HL-60/S4 treated with phorbol 12-myristate 13-acetate at 8.2 ng/mL for 4 days and 3 days (cell line): ENCODE results near the gene DTX1.
"Not testable (repeated sequence)": the region's sequence is repeated elsewhere in the genome, so short reads cannot be mapped to it uniquely, and the experiment has no call there.

Experiments
- in situ Hi-C: fragments of 300-500 bp; cut with MboI; formaldehyde crosslinking; loops from 2 replicates; pipeline ENCODE4 v1.15.0; 2022; ENCODE audit warnings: low sequenced_read_pairs

DTX1 gene

DNA sequence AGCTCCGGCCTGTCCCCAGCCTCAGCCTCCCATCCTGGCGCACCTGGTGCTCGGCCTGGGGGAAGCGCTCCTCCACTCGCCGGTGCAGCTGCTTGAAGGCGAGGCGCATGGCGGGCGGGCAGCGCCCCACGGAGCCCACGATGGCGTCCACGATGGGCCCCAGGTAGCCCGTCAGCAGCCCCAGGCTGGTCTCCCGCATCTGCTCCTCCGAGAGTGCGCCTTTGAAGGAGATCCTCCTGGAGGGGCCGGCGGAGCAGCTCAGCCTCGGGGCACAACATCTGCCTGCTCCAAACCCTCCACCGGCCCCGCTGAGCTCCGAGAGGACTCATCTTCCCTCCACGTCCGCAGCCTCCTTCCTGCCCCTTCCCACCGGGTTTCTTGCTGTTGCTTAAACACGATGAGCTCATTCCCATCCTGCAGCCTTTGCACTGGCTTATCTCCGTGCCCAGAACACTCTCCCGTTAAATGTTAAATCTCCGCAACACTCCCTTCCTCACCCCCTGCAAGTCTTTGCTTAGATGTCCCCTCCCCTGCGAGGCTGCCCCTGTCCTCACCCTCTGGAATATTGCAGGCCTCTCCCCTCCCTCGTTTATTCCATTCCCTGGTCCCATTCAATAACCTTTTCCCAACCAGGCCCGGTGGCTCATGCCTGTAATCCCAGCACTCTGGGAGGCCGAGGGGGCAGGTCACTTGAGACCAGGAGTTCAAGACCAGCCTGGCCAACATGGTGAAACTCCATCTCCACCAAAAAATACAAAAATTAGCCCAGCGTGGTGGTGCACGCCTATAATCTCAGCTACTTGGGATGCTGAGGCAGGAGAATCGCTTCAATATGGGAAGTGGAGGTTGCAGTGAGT, 55.7 kb downstream of the DTX1 start:
- in situ Hi-C loops, result no loop called here

DNA sequence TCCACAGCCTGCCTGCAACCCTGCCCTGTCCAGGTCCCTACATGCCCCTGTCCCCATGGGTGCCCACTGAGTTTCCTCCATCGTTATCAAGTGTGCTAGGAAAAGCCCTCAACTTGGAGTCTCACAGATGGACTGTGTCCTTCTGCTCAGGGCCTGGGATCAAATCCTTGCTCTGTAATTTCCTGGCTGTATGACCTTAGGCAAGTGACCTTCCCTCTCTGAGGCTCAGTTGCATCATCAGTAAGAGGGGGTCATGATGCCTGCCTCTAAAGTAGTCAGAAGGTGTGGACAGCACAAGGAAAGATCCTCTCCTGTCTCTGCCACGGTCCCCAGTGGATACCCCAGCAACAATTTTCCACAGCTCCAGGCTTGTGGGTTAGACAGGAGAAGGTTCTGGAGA, 56.9 kb downstream of the DTX1 start:
- in situ Hi-C loops, result no loop called here

DNA sequence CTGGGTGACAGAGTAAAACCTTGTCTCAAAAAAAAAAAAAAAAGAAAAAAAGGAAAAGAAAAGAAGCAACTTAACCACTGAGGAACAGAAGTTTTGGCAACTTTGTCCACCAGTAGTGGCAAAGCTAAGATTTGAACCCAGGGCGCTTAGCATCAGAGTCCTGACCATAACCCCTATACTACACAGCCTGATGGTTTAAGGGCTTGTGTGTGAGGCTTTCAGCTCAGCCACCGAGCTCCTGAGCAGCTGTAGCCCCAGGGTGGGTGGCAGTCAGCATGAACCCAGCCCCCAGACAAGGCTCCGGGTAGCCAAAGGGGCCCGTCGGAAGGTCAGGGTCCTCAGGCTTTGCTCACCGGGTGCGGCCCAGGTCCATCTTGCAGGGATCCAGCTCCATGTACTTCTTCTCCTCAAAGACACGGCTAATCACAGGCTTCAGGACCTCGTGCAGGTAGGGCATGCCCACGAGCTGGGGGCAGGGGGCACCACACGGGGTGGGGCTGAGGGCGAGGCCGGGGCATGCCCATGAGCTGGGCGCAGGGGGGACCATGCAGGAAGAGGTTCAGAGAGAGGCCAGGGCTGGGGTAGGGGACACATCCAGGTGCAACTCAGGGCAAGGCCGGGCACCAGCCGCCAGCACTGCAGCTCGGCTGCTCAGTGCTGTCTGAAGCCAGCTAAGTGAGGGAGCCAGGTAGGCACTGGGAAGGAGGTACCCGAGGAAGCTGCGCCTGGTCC, 58.1 kb downstream of the DTX1 start:
- in situ Hi-C loops, result no loop called here

DNA sequence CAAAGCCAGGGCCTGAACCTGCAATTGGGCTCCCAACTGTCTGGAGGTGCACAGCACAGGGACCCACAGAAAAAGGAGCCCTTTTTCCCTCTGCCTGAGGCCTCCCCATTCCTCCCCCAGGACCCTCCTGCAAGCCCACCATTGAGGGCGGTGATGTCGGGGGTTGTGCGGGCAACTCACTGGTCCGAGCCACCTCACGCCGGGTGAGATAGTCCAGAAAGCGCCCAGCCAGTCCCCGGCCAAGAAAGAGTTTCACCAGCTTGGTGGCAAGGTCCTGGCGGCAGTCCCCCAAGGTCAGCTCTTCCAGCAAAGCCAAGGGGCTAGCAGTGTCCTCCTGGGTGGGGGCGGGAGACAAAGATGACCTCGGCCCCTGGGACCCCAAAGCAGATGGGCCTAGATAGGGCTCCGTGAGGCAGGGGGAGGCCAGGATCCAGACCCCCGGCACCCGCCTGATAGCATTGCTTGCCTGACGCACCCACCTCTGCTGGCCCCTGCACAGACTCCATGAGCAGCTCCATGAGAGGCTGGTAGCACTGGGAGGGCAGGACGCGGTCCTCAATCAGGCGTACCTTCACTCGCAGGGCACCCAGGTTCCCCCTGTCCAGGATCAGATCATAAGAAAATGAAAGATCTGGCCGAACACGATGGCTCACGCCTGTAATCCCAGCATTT, 59.1 kb downstream of the DTX1 start:
- in situ Hi-C loops, result no loop called here

DNA sequence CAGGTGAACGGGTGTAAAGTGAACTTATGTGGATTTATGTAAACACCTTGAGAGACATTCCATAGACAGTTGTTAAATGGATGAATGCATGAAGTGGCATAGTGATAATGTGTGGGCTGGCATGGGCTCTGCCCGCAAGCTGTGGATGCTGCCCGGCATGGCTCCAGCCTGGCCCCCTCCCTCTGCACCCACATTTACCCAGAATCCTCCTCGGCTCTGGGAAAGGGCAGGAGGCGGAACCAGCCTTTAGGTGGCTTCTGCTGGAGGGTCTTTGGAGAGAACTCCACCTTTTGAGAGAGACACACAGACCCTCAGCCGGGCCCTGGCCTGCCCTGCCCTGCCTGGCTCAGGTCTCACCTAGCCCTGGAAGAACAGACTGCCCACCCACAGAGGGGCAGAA, 60.3 kb downstream of the DTX1 start:
- in situ Hi-C loops, result no loop called here

DNA sequence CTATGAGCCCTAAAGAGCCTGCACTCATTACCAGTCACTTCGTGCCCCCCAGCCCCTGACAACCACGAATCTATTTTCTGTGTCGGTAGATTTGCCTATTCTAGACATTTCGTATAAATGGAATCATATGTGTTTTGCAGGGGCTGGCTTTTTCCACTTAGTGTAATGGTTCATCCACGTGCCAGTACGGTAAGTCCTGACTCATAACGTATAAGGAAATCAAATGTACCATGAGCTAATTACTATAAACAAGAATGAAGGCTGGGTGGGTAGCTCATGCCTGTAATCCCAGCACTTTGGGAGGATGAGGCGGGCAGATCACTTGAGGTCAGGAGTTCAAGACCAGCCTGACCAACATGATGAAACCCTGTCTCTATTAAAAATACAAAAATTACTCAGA, 61.2 kb downstream of the DTX1 start:
- in situ Hi-C loops, result not testable (repeated sequence)

DNA sequence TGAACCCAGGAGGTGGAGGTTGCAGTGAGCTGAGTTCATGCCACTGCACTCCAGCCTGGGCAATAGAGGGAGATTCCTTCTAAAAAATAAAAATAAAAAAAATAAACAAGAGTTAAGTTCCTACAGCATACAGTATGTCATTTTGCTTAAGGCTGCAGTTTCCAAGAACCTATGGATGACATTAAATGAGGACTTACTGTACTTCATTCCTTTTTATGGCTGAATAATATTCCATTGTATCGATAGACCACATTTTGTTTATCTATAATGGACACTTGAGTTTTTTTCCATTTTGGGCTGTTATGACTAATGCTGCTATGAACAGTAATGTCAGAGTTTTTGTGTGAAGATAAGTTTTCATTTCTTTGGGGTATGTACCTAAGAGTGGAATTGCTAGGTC, 61.6 kb downstream of the DTX1 start:
- in situ Hi-C loops, result no loop called here

DNA sequence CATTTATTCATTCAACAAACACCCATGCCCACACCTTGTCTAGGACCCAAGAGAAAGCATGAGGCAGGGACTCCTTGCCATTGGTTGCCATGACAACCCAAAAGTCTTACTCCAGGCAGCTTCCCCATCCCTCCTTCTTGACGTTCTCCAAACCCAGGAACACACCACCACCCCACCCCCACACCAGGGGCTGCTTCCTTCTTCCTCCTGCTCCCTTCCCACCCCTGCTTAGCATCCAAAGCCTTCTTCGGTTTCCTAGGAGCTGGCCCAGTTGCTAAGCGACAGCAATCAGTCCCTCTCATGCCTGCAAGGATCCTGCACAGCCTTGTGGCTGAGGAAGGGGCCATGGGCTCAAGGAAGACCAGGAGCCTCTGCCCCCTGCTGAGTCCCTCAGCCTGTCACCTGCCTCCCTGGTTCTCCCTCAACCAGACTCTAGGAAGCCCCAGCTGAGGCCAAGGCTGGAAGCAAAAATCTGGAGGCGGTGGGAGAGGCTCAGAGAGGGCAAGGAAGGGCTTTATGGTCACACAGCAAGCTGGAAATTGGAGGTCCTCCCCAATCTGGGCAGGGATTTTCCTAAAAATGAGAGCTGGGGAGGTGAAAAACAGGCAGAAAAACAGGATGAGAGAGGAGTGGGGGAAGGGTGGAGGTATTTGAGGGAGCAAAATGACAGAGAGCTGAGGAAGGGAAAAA, 63.6 kb downstream of the DTX1 start:
- in situ Hi-C loops, result no loop called here

DNA sequence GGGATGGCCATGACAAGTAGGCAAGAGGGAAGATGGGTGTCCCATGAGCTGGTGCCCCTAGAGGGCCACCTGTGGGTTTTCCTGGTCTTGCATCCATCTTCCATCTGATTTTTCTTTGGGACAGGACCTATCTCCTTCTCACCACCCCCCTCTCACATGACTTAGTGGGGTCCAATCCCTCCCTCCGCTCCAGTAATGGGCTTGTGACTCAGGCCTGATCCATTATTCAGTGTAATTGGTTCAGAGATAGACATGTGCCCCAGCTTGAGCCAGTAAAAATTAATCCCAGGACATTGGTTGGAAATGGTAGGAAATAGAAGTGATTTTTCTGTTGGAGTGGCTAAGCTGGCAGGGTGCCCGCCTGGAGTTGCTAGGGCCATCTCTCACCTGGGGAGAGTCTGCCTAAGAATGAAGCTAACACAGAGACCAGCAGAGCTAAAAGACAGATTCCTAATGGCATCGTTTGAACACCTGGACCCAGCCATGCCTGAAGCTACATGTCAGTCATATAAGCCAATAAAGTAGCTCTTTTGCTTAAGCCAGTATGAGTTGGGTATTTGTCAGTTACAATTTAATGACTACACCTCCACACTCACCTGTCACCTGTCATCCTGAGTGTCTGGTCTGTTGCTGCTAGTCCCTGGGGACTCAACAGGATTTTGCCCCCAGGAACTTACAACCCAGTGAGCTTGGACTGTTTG, 64.3 kb downstream of the DTX1 start:
- in situ Hi-C loops, result no loop called here

DNA sequence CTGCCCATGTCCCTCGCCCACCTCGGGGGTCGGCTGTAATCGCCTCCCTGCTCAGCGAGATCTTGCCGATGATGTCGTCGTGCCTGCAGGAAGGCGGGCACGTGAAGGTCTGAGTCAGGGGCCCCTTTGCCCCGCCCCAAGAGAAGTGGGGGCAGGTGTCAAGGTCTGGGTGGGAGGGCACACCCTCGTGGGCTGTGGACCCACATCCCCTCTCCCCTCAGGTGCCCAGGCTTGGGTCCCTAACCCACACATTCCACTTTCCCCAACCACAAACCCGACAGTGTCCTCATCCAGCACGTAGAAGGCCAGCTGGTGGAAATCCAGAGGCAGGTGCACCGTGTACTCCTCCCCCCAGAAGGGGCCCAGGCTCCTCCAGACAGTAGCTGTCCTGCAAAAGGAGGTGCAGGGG, 71.3 kb downstream of the DTX1 start:
- in situ Hi-C loops, result no loop called here

DNA sequence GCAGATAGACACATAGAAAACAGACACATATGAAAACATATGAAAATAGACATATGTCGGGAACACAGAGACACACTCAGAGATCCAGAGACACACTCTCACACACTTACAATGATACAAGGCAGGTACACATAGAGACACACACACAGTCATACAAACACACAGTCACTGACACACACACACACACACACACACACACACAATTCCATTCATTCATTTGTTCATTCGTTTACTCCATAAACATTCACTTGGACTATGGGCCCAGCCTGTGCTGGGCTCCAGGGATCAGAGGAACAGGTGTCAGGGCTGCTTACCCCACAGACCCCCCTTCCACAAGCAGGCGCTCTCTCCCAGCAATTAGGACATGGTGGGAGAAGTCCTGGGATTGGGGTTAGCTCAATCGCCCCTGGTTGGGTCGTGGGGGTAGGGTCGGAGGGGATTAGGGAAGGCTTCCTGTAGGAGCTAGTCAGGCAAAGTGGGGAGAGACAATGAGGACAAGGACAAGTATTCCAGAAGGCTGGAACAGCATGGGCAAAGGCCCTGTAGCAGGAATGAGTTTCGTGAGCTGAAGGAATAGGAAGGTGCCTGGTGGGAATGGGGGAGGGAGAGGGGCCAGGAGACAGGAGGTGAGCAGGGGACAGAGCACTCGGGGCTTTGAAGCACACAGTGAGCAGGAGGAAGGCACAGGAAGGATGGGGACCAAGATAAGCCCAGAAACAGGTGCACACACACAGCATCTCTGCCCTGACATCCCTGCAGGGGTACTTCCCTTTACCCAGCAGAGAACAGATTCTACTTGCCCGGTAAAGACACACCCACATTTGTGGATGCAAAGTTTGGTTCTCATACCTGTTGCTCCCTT, 72.5 kb downstream of the DTX1 start:
- in situ Hi-C loops, result no loop called here

DNA sequence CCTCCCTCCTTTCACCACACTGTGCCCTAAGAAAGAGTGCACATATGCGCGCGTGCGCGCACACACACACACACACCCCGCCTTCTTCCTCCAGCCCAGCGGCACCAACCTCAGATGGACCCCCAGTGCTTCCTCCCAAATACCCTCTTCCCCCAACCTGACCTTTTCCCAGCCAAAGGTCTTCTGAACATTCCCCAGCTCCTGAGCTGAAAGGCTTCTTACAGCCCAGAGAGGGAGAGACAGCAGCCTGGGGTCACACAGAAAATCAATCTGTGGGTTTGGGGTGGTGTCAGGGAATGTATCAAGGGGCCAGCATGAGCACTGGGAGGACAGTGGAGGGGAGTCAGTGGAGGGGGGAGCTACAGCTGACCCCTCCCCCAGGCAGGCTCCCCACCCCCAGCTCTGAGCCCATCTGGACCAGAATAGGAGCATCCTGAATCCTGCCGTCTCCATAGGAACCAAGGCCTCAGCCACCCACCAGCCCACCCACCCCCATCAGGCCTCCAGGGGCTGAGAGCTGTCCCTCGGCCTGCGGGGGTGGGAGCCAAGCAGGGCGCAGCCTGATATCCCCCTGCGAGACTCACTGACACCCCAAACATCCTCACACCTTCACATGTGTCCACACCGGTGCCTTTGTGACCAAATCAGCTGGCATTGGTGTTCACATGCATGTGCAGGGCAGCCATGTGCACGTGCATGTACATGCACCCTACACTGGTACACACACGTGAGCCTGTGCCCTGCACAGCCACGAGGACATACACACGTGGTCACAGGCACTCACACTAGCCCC, 73.3 kb downstream of the DTX1 start:
- in situ Hi-C loops, result no loop called here

DNA sequence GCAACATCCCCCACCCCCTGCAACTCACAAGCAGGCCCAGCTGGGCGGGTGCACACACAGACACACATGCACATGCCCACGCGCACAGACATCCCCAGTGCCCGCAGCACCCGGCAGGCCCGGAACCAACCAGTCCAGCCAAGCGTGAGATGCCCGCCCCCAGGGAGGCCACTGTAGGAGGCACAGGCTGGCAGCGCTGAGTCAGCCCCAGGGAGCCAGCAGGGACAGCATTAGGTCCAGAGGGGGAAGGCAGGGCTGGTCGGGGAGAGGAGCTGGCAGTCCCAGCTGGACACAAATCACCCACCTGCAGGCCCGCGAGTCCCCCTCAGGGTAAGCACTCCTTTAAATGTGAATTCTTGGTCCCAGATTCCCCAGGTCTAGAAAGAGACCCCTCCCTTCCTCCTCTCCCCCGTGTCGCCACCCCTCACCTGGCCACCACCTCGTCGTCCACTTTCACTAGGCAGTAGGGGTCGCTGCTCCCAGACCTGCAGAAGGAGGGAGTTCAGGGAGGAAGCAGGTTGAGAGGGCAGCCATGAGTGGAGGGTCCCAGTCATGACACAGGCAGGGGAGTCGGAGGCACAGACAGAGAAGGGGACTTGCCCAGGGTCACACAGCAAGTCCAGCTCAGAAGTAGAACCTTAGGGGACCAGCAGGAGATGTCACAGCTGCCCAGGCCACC, 74.1 kb downstream of the DTX1 start:
- in situ Hi-C loops, result no loop called here

DNA sequence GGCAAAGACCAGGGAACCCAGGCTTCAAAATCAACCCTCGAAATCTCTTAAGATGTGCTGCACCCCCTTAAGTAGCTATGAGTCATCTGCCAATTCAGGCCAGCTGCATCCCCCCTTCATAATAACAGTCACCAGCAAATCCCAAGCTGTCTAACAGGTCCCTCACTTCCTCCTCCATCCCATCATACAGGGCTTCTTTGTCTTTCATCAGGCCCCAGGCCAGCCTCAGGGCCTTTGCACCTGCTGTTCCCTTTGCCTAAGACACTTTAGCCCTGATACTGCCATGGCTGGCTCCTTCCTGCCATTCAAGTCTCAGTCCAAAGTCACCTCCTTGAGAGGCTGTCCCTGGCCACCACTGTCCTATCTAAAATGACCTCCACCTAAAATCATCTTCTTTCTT, 75.0 kb downstream of the DTX1 start:
- in situ Hi-C loops, result no loop called here

DNA sequence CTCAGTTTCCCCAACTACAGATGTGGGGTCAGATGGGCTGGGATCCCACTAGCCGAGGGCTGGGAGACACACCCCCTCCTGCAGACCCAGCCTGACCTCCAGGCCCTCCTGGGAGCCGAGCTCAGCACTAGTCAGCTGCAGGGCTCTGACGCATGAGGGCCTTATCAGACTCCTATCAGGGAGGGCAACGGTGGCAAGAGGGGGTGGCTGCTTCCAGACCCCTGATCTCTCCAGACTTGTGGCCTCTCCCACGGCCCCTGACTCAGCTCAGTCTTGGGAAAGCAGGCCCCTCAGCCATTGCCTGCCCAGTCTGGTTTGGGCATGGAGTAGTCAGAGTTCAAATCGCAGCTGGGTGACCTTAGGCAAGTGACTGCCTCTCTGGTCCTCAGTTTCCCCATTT, 76.5 kb downstream of the DTX1 start:
- in situ Hi-C loops, result no loop called here

DNA sequence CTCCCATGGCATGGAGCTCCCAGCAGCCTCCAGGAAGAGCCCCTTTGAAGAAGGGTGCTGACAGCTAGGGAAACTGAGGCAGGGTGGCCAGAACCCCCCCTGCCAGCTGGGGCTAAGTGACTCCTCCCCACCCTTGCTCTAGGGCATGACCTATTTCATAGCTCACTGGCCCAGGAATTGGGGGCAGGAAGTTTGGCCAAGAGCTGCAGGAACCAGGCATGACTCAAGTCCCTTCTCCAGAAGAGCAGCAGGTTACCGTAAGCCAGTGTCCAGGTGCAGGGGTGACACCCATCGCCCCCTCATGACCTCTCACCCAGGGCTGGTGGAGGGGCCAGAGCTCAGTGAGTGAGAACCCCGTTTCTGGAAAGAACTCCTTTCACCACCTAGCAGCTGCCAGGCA, 77.1 kb downstream of the DTX1 start:
- in situ Hi-C loops, result no loop called here

DNA sequence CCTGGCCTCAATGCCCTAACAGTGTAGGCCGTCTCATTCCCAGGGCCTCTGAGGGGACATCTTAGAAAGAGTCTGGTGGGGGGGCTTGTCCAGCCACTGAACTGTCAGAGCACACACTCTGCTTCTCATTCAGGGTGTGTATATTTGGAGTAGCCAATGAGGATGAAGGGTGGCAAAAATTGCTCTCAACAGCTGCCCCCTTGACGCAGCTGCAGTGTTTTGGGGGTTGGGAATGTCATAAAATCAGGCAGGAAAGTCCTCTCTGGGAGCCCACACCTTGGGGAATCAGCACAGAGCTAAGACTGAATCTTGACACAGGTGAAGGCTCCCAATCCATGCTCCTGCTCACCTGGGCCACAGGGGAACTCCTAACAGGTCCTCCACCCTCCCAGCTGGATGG, 77.5 kb downstream of the DTX1 start:
- in situ Hi-C loops, result no loop called here

DNA sequence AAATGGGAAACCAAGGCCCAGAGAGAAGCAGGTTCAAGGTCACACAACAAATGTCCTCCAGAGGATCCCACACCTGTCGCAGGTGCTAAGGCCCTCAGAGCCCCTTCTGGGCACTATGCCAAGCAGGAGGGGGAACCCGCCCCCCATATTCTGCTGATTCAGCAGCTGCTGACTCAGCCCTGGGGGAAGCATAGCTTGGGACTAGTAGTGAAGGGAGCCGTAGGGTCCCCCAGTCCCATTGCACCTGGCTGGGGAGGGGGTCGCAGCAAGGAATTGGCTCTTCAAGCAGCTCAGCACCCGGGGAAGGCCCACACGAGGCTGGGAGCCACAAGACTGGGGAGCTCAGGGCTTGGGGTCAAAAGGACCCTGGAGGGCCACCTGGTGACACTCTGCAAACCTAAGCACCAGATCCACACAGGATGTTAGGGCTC, 78.0 kb downstream of the DTX1 start:
- in situ Hi-C loops, result no loop called here
